ENCODE measurements around the gene ZNF254.
"Not testable (repeated sequence)": the region's sequence is repeated elsewhere in the genome, so short reads cannot be mapped to it uniquely, and the experiment has no call there.

Gene ZNF254

DNA sequence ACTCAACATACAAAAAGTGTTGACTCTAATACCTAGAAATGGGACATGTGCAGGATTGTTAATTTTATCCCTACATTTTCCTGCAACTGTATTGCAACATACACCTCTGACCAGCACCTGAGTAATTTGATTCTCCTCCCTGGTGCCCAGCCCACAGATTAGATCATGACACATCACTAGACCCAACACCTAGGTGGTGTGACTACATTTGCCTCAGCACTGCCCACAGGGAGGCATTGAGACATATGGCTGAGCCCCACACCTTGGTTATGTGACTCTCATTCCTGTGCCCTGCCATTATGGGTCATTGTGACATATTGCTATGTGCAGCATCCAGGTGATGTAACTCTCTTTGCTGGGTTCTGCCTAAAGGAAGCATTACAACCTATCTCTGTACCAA is 13.2 kb upstream of the ZNF254 start:
- DNase-seq, result no peak

DNA sequence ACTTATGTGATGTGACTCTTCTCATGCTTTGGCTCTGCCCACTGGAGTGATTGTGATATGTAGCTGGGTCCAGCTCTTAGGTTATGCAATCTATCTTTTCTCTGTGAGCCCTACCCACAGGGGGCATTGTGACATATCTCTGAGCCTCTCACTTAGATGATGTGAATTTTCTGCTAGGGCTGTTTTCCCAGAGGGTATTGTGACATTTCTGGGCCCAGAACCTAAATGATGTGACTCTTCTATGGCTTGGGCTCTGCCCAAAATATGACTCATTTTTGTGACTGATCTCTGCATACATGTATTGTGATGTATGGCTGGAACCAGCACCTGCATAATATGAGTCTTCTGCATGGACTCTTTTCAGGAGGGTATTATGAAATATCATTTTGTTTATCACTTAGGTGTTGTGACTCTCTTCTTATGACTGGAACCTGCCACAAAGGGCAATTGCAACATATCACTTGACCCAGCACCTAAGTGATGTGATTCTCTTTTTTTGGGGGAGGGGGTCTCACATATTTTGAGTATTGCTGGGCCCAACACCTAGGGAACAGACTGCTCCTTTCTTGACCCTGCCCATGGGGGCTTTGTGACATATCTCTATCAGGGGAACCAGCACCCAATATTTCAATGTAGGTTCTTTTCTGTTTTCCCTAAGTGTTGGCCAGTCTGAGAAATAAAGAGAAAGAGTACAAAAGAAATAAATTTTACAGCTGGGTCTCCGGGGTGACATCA is 12.1 kb upstream of the ZNF254 start:
- no peak for DNase-seq

DNA sequence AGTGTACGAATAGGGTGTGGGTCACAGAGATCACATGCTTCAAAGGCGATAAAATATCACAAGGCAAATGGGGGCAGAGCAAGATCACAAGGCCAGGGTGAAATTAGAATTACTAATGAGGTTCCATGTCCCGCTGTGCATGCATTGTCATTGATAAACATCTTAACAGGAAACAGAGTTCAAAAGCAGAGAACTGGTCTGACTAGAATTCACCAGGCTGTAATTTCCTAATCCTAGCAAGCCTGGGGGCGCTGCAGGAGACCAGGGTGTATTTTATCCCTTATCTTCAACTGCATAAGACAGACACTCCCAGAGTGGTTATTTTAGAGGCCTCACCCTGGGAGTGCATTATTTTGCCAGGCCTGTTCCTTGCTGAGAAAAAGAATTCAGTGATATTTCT is 11.5 kb upstream of the ZNF254 start:
- DNase-seq, result not testable (repeated sequence)

DNA sequence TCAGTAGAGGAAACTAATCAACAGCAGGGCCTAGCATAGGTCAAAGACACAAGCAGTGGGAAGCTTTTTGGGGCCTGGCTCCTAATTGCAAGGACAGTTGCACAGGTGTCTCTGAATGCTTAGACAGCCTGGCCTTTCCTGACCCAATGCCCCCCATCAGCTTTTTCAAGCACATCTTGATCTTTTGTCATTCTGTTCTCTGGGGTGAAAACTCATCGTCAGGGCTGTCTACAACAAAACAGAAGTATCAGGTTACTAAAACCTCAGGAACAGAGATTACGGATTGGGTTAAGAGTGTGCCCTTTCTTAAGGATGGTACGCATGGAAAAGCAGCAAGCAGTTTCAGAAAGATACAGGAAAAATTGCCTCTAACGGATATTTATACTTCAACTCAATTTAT is 8.3 kb upstream of the ZNF254 start:
- DNase-seq, result peak; percentile 39 to 79

DNA sequence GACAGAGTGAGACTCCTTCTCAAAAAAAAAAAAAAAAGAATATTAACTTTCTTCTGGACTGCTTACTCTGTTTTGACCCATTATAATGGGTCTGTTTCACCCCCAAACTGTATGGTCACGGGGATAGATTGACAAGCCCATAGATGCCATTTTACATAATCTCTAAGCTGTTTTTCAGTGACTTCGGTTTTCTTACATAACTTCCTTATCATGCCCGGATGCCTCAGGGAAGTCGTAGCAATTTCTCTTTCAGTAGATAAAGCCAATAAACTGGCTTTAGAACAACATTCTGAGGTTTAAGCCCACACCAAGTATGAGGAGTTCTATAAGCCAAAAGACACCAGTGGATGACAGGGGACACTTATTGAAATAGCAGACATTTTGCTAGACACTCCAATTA is 5.9 kb upstream of the ZNF254 start:
- no peak for DNase-seq

DNA sequence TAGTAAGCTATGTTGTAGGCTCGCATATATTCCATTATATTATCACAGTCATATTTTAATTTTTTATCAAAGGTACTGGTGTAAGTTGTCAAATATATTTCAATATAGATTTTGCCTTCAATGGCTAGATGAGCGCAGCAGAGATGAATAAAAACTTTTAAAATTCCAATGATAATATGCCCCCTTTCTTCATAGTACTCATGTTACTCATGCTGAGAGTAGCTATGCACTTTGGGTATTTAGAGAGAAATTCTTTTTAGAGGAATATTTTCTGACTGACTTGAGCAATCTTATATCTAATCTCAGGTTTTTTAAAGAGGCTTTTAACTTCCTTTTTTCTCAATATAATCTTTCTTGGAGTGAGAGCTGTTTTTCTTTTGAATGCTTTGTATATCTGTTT is 11.4 kb downstream of the ZNF254 start:
- no peak for DNase-seq

DNA sequence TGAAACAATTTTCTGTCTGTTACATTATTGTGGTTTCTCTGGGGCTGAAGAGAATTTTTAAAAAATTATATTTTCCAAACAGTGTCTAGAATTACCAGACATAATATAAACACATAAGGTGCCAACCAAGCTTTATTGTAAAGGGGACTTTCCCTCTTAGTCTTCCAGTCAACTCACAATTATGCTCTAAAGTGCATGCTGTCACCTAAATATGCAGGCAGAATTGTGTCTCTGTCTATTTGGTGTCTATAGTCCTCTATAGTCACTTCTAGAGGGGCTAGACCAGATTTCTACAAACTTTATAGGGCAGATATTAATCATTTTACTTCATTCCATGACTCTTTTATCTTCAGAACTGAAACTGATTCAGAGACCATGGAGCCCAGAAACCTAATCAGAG is 12.8 kb downstream of the ZNF254 start:
- no peak for DNase-seq

DNA sequence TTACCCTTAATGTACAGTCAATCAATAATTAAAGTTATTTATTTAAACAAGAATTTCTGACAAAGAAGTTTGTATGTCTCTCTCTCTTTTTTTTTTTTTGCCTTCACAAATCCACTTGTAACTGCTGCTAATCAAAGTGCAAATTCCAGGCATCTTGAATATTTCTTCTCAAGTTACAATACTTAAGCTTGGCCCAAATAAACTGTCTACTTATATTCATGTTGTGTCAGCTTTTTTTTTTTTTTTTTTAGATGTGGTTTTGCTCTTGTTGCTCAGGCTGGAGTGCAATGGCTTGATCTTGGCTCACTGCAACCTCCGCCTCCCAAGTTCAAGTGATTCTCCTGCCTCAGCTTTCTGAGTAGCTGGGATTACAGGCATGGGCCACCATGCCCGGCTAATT is 13.6 kb downstream of the ZNF254 start:
- DNase-seq, result not testable (repeated sequence)

DNA sequence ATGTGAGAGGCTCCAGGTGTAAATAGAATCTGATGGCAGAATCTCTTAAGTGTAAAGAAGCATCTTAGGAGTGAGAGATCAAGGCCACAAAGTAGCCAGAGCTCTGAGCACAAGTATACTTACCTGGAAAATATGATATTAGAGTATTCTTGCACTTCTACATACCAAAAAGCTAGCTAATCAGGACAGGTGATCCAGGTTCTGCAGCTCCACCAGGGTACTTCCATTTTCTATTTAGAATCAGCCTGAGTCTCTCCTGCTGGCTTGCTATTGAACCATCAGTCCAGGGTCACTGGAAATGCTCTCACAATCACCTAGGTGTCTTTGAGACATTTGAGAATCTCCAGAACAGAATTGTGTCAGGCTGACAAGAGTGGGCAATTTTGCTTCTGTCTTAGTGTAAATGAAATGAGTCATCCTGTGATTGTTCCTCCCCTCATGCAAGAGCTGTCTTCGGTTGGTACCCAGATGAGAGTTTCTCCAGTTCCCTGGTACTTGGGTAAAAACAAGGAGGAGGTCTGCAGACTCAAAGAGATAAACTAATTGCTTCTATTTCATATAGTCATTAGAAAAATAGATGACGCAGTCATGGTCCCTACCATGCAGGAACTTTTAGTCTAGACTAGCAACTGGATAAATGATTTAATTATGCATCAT is 14.6 kb downstream of the ZNF254 start:
- no peak for DNase-seq

DNA sequence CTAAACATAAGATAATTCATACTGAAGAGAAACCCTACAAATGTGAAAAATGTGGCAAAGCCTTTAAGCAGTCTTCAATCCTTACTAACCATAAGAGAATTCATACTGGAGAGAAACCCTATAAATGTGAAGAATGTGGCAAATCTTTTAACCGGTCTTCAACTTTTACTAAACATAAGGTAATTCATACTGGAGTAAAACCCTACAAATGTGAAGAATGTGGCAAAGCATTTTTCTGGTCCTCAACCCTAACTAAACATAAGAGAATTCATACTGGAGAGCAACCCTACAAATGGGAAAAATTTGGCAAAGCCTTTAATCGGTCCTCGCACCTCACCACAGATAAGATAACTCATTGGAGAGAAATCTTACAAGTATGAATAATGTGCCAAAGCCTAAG is 40.6 kb downstream of the ZNF254 start:
- DNase-seq, result no peak

DNA sequence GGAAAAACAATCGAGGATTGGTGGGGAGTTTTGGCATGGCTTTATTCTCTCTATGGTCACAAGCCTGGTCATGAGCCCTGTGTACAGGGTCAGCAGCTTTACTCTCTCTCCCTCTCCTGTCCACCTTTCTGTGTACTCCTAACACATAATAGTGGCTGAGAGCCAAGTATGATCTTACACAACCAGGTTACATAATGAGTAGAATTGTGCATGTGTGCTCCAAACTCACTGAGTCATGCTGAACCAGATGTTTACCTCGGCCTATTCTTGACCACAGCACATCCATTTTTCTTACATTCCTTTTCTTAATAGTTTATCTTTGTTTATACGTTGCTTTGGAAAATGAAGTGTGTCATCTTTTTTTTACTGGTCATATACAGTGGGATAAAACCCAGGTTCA is 53.1 kb downstream of the ZNF254 start:
- DNase-seq, result no peak

DNA sequence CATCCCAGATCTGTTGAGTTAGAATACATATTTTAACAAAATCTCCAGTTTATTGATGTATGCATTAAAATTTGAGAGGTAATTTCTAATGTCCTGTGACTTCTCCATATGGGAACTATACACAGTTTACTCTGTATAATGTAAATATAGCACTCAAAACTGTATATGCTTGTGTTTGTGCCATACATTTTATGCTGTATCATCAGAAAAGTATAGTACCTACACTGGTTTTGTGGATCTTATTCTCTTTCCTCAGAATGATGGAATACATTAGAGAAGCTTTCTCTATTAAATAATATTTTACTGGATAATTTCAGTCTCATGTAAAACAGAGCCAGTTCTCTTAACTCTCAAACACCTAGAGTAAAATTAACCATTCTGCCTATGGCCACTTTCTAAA is 53.6 kb downstream of the ZNF254 start:
- no peak for DNase-seq

DNA sequence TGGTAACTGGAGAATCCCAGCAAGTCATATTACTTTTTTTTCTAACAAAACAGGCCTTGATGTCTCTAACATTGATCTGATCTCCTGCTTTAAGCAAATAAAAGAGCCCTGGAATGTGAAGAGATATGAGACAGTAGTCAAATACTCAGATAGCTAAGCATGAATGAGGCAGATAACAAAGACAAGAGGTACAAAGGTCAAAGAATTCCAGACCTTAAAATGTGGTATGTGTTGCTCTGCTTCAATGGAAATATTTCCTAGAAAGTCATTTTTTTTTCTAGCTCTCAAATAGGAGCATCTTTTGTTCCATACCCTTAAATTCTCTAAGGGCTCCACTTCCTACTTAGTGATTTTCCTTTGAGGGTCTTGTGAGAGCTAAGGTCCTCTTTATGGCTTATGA is 54.6 kb downstream of the ZNF254 start:
- DNase-seq, result no peak

DNA sequence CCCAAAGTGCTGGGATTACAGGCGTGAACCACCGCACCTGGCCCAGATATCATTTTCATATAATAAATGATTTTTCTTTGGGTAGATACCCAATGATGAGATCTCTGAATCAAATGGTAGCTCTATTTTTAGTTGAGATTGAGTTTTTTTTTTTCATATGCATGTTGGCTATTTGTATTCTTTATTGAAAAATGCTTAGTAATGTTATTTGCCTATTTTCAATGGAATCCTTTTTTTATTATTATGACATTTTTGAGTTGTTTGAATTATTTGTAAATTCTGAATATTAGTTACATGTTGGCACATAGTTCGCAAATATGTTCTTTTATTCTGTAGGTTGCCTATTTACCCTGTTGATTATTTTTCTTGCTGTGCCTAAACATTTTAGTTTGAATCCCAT is 55.8 kb downstream of the ZNF254 start:
- no peak for DNase-seq

DNA sequence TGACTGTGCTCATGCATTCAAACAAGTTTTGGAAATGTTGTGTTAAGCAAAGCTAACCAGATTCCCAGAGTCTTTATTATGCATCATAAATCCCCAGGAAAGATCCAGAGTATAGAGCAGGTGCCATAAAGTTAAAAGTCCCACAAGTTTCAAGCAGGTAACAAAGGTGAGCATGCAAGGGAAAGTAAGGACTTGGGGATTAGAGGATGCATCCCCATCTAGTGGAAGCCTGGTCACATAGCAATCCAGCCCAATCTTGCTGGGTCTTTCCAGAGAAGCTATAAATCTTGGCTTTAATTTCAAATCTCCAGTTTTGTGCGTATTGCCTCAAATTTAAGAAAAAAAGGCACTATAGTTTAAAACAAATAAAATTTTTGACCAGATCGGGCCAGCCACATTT is 72.7 kb downstream of the ZNF254 start:
- DNase-seq, result peak in 1 of 2 experiments; percentile 26

DNA sequence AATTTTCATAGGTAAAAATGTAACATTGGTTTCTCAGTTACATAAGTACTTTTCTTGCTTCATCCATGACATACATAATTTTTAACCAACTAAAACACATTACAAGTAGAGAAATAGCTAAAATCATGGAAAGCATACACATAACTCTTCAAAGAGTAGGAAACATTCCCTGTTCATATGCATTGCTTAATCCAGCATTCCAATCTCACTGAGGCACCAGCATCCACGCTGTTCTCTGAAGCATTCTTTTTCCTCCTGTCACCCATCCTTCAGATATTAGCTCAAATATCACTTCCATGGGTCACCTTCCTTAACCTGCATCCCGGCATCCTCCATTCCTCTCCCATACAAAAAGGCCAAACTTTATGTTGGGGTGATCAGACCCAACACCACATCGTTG is 79.1 kb downstream of the ZNF254 start:
- no peak for DNase-seq

DNA sequence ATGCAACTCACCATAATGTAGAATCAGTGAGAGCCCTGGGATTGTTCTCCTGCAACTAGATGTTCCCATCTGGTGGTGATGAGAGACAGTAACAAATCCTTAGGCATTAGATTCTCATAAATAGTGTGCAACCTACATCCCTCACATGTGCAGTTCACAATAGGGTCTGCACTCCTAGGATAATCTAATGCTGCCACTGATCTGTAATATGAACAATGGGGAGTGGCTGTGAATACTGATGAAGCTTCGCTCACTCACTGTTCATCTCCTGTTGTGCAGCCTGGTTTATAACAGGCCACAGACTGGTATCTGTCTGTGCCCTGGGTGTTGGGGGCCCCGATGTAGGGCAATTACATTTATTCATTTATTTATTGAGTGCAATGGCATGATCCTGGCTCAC is 86.9 kb downstream of the ZNF254 start:
- DNase-seq, result no peak

DNA sequence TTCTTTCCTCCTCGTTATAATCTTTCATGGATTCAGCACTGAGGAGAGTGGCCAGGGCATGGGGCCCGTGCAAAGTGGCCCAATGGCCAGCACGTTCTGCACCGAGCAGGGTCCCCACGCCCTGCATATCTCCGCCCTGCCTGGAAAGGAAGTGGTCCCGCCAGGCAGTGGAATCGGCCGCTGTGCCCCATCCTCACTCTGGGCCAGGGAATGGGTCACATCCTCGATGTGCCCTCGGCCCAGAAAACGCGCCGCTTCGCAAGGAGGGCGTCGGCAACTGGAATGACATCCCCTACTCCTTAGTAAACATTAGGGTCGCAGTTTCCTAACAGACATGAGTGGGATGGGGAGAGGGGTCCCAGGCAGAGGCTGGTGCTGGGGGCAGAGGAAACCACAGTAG is 90.7 kb downstream of the ZNF254 start:
- no peak for DNase-seq

DNA sequence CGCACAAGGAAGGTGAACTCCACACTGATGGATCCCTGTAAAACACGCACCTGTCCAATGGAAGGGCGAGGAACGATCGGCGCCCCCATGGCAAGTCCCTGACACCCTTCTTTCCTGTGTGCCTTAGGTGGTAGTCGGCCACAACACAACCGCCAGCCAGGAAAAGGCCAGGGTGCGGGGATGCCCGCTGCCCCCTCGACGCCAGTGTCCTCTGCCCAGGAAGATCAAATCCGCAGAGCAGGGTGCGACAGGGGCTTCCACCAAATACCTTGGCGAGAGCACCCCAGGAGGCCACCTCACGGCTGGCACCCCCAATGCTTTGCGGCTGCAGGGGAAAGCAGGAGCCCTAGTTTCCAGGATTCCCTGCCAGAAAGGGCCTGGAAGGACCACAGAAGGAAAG is 91.2 kb downstream of the ZNF254 start:
- no peak for DNase-seq

Measured in NCI-H524 (cell line).